Ovary (tissue), 9 donors: ENCODE data around the gene RADIL. TPM values are rescaled to one million over a fixed set of nuclear protein-coding genes. Genes with fewer than 3 reads are reported as not detected.

Experiments used
- DNase-seq, 5 donors: peaks; one replicate each; pipeline ENCODE4 v3.0.0-alpha.2; 2019 to 2020
- H3K27ac ChIP-seq, 2 donors: fragments of 200-600 bp; one replicate each; pipeline versions ENCODE4 v1.5.1 to v1.8.0; 2019 to 2022
- H3K27me3 ChIP-seq: fragments of 200-600 bp; one replicate; pipeline ENCODE4 v1.8.0; 2022
- H3K36me3 ChIP-seq: fragments of 200-600 bp; sonication (generic); one replicate; pipeline ENCODE4 v1.5.1; 2019
- H3K4me1 ChIP-seq: one replicate; pipeline ENCODE4 v1.8.1; 2013; ENCODE audit warnings: mild to moderate bottlenecking, moderate library complexity; ENCODE audit not compliant: insufficient read depth
- H3K4me3 ChIP-seq: fragments of 200-600 bp; sonication (generic); one replicate; pipeline ENCODE4 v1.5.1; 2017
- H3K9me3 ChIP-seq, 2 donors: fragments of 200-600 bp in 1 of 2; sonication (generic) in 1 of 2; one replicate each; pipeline versions ENCODE4 v1.5.1 to v1.8.1; 2013 to 2019; ENCODE audit warnings: mild to moderate bottlenecking in 1 of 2, moderate library complexity in 1 of 2
- EP300 ChIP-seq: sonication (generic); formaldehyde crosslinking; IDR thresholded peaks from one replicate; pipeline ENCODE4 v1.6.1; 2017; ENCODE audit warnings: antibody characterized with exemption
- POLR2A ChIP-seq: fragments of 450-650 bp; IDR thresholded peaks from one replicate; pipeline ENCODE4 v1.6.1; 2017; ENCODE audit warnings: antibody characterized with exemption, mild to moderate bottlenecking, moderate library complexity
- WGBS, 3 donors: extraction: QIAGEN DNeasy Blood & Tissue Kit in 1 of 3; methylation state at CpG; one replicate each; pipeline versions ENCODE4 v1.1.5 to v1.1.7; 2013 to 2017; 5-methylcytosine and 5-hydroxymethylcytosine counted together
- intact Hi-C, 4 donors: fragments of 100-400 bp; cut with DNase I; formaldehyde crosslinking; loops; one replicate each; pipeline versions ENCODE4 v1.11.0 to v1.15.1; 2022 to 2023
- polyA plus RNA-seq, 2 donors: library from polyadenylated mRNA; stranded (reverse); fragments of 200-250 nt in 1 of 2; fragments of 350-450 nt in 1 of 2; fragmentation: Illumina TruSeq in 1 of 2; extraction: RNeasy Lipid Tissue Mini Kit (QIAGEN cat#74804) in 1 of 2; gene quantifications; one replicate each; pipeline ENCODE4 v1.2.3, GENCODE V29; 2013 to 2014
- total RNA-seq, 7 donors: library from RNA; depleted of rRNA in 2 of 7; stranded (reverse); fragments of >200 nt in 2 of 7; fragmentation: NEBNext Ultra II Directional in 3 of 7; extraction: Animal tissue kit (Norgen Biotek cat#: 25700) in 3 of 7; gene quantifications; one replicate each; pipeline versions ENCODE4 v1.1.0 to v1.2.4, GENCODE V29; 2016 to 2023
- TF ChIP-seq, protein P1 (sequence below), 3 donors: fragments of 450-650 bp in 2 of 3; fragments of 200-600 bp in 1 of 3; IDR thresholded peaks; one replicate each; pipeline versions ENCODE4 v1.5.1 to v1.8.0; 2016 to 2022; ENCODE audit warnings: antibody characterized with exemption in 3 of 3, mild to moderate bottlenecking in 1 of 3
- donor health status: DM: no; HTN: no; CAD: no; lungs with moderate emphysema.
- donor health status: DM: no; HTN: no; CAD: no.
- donor health status: Bipolar disorder and iron deficiency.
- donor health status: DM: yes; HTN: yes; CAD: no.
- donor health status: DM: no; HTN: no; CAD: no.
- donor health status: DM: yes; HTN: yes; CAD: no.

The RADIL gene
- total and polyA plus RNA-seq, 9 donors = 0.98 to 5.4 (median 2.4) TPM

DNA sequence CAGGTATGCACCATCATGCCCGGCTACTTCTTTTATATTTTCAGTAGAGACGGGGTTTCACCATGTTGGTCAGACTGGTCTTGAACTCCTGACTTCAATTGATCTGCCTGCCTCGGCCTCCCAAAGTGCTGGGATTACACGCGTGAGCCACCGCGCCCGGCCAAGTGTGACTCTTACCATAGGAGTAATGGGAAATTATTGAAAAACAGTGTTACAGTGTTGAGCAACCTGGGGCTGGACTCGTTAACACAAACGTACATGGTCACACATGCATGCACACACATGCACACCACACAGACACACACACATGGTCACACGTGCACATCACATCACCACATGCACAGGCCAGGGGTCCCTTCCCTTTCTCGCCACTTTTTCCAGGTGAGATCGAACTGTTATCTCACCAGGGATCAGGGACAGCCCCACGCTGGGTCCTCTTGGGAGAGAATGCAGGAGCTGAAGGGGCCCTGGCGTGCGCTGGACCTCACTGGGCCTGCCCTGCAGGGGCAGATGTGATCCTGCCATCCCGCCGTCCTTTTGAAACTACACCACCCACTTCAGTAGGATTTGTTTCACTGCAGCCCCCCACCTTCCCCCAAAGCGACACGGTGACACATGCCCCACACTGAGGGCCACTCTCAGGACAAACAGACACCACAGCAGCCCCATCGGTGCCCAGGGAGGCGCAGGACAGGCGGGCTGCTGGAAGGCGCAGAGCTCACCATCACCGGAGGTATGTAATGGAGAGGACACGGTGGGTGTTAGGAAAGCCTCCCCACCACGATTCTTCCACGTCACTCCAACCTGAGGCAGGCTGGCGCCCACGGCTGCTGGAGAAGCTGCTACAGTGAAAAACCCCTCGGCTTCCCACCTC is 10.2 kb downstream of the RADIL start:
- no peaks in the 10 kb centered on the region for H3K36me3 ChIP-seq
- TF ChIP-seq EP300 (no peak), POLR2A (no peak)
- TF ChIP-seq, protein P1, sequence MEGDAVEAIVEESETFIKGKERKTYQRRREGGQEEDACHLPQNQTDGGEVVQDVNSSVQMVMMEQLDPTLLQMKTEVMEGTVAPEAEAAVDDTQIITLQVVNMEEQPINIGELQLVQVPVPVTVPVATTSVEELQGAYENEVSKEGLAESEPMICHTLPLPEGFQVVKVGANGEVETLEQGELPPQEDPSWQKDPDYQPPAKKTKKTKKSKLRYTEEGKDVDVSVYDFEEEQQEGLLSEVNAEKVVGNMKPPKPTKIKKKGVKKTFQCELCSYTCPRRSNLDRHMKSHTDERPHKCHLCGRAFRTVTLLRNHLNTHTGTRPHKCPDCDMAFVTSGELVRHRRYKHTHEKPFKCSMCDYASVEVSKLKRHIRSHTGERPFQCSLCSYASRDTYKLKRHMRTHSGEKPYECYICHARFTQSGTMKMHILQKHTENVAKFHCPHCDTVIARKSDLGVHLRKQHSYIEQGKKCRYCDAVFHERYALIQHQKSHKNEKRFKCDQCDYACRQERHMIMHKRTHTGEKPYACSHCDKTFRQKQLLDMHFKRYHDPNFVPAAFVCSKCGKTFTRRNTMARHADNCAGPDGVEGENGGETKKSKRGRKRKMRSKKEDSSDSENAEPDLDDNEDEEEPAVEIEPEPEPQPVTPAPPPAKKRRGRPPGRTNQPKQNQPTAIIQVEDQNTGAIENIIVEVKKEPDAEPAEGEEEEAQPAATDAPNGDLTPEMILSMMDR (IDR thresholded peaks at IDR 0.05) = no peak
- H3K27me3 ChIP-seq = no peaks in the 10 kb centered on the region
- no peak for DNase-seq
- H3K4me1 ChIP-seq = no peaks in the 10 kb centered on the region
- intact Hi-C loops = no loop called here
- 89 to 92% (median 91%) methylated on average over 31 of the region's 31 CpGs for WGBS, 3 donors
- H3K27ac ChIP-seq = no peak overlapping the region
- no peaks in the 10 kb centered on the region for H3K9me3 ChIP-seq
- no peak overlapping the region for H3K4me3 ChIP-seq

DNA sequence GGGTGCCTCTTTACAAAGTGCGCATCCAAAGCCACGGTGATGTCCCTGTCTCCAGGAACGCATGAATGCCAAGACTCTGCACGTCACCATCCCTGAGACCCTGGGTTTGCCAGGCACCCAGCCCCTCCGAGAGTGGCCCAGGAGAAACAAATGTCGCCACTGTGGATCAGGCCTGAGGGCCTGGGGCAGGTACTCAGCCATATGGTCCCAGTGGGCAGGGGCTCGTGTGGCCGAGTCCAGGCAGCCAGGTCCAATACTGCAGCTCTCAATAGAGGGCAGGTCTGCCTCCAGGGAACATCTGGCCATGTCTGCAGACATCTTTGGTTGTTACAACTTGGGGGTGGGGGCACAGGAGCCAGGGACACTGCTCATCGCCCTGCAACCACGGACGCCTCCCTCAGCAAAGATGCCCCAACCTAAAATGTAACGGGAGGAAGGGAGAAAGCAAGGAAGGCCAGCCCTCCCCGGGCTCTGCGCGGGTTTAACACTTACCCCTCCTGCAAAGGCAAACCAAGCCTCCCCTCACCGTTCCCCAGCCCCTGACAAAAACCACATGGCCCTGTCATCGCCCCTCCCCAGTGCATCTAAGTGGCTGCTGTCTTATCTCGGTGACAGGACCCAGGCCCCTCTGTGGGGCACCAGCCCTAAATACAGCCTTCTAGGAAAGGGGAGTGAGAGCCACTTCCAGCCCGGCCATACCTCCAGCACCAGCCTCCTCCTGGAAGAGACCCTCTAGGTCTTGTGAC is 11.4 kb downstream of the RADIL start:
- Histone ChIP-seq H3K4me3 (no peak overlapping the region), H3K9me3 (no peaks in the 10 kb centered on the region), H3K27me3 (no peaks in the 10 kb centered on the region), H3K36me3 (no peaks in the 10 kb centered on the region), H3K27ac (no peak overlapping the region), H3K4me1 (no peaks in the 10 kb centered on the region)
- 68 to 74% (median 69%) methylated on average over 19 of the region's 19 CpGs for WGBS, 3 donors
- TF ChIP-seq, protein P1 (IDR thresholded peaks at IDR 0.05) = no peak
- TF ChIP-seq POLR2A = no peak
- TF ChIP-seq EP300 = no peak
- intact Hi-C loops = no loop called here
- no peak for DNase-seq

DNA sequence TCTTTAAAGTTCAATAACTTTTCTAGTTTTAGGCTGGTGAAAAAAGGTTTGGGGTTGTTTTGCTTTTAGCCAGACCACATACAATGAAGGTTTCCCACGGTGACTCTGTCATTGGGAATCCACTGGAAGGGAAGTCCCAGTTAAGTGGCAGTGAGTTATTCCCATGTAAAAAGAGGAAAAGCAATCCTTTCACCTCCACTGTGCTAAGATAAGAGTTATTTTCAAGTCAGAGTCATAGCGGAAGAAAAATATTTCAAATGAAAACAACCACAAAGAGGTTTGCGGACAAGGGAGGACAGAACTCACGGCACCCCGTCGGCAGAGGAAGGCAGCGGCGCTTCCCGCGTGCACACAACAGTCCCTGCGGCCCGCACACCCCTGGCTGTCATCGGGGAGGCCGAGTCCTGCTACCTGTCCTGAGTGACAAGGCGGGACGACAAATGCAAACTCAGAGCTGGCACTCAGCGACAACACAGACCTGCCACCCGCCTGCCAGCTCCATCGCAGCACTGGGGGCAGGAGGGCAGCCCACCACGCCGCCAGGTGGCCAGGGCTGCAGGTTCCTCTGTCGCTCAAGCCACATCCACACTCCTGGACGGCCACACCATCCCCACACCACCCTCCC is 12.3 kb downstream of the RADIL start:
- TF ChIP-seq, protein P1 (IDR thresholded peaks at IDR 0.05) = no peak
- TF ChIP-seq POLR2A (no peak), EP300 (no peak)
- intact Hi-C loops = no loop called here
- Histone ChIP-seq H3K4me3 (no peak overlapping the region), H3K9me3 (no peaks in the 10 kb centered on the region), H3K27me3 (no peaks in the 10 kb centered on the region), H3K4me1 (no peaks in the 10 kb centered on the region), H3K27ac (no peak overlapping the region), H3K36me3 (no peaks in the 10 kb centered on the region)
- 41 to 58% (median 58%) methylated on average over 23 of the region's 23 CpGs for WGBS, 3 donors
- DNase-seq = no peak

DNA sequence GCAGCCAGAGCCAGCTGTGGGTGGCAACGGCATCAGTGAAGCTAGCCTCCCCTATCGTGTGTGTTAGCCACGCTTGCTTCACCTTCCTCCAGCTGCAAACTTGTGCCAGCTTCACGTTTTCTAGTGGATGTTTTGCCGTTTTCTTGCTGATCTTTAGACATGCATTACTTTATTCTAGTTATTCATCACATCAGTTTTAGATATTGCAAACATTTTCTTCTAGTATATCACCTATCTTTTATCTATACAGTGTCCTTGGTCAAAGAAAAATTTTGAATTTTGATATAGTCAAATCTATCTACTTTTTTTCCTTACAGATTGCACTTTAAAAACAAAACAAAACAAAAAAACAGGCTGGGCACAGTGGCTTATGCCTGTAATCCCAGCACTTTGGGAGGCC is 15.0 kb downstream of the RADIL start:
- Histone ChIP-seq H3K27ac (no peak overlapping the region), H3K9me3 (no peaks in the 10 kb centered on the region), H3K27me3 (no peaks in the 10 kb centered on the region), H3K4me3 (no peak overlapping the region), H3K36me3 (no peaks in the 10 kb centered on the region), H3K4me1 (no peaks in the 10 kb centered on the region)
- no peak for DNase-seq
- 88 to 95% (median 92%) methylated on average over 5 of the region's 5 CpGs for WGBS, 3 donors
- no peak for TF ChIP-seq POLR2A
- TF ChIP-seq, protein P1 (IDR thresholded peaks at IDR 0.05) = no peak
- no peak for TF ChIP-seq EP300
- intact Hi-C loops = no loop called here
